AG04450 (cell line): ENCODE data around the gene CSNK1A1. TPM values are rescaled to one million over a fixed set of nuclear protein-coding genes. Genes with fewer than 3 reads are reported as not detected.
"Not testable (repeated sequence)": the region's sequence is repeated elsewhere in the genome, so short reads cannot be mapped to it uniquely, and the experiment has no call there.

Experiments
- CTCF ChIA-PET: fragments of 300-600, 350-600 bp; formaldehyde crosslinking; extraction: SDS; loops from one replicate; lab custom pipeline; 2022; ENCODE audit warnings: antibody characterized with exemption, inconsistent platforms; lab: Charles Lee
- POLR2A ChIA-PET: fragments of 350-600 bp; formaldehyde crosslinking; extraction: SDS; loops from one replicate; lab custom pipeline; 2021; ENCODE audit warnings: antibody characterized with exemption, inconsistent platforms; lab: Yijun Ruan, JAX
- DNase-seq: peaks from one replicate; pipeline ENCODE4 v3.0.0-alpha.2; 2011; ENCODE audit warnings: low read depth, low spot score
- H3K27ac ChIP-seq: one replicate; pipeline ENCODE4 v1.5.1; 2012; ENCODE audit warnings: low read depth, low read length, control low read depth
- H3K27me3 ChIP-seq: one replicate; pipeline ENCODE4 v1.6.0; 2012; ENCODE audit warnings: low read length; ENCODE audit not compliant: control insufficient read depth, insufficient read depth
- H3K4me3 ChIP-seq: 2 replicates; pipeline ENCODE4 v1.5.1; 2011; ENCODE audit warnings: mild to moderate bottlenecking, low read depth, low read length, control low read depth
- H3K9me3 ChIP-seq: 2 replicates; pipeline ENCODE4 v1.5.1; 2012; ENCODE audit warnings: low read length; ENCODE audit not compliant: control insufficient read depth, insufficient read depth
- CTCF ChIP-seq: IDR thresholded peaks from 2 replicates; pipeline ENCODE4 v1.5.1; 2011; ENCODE audit warnings: low read depth, low read length, control low read depth, inconsistent platforms
- polyA minus RNA-seq: library from RNA; depleted of rRNA, polyadenylated mRNA; stranded (reverse); fragments of >200 nt; gene quantifications from 2 replicates; pipeline ENCODE4 v1.2.3, GENCODE V29; 2011; rRNA and poly(A)+ RNA removed
- polyA plus RNA-seq: library from polyadenylated mRNA; depleted of rRNA; stranded (reverse); fragments of >200 nt; gene quantifications from 2 replicates; pipeline ENCODE4 v1.2.3, GENCODE V29; 2011; rRNA removed

The CSNK1A1 gene
- polyA plus RNA-seq = 260 and 329 TPM in 2 replicates
- 434 and 500 TPM in 2 replicates for polyA minus RNA-seq

- peak; percentile 97 for DNase-seq
- H3K27me3 ChIP-seq = no peaks in the 10 kb centered on the region
- ChIA-PET POLR2A (interaction anchor here (0.7 to 3.4 kb wide), 12 partner anchors 8 to 117 kb away, joined by 3 to 38 read pairs (median 4); no protein-coding TSS in a partner anchor), CTCF (interaction anchor here (0.6 to 3.3 kb wide), 27 partner anchors 10 to 234 kb away, joined by 3 to 35 read pairs (median 4); no protein-coding TSS in a partner anchor)
- no peaks in the 10 kb centered on the region; the same call in 1 of the 2 replicates for H3K9me3 ChIP-seq
- H3K4me3 ChIP-seq = peak within 1 kb of the TSS; percentile 96
- H3K27ac ChIP-seq = peak within 1 kb of the TSS; percentile 91
- TF ChIP-seq CTCF = peak; percentile 86
Observed at GRCh38 chr5:149551227-149552037, at the start of gene CSNK1A1. CSNK1A1 (minus strand) TSS chr5:149551439; CDS start chr5:149550964, 475 bp downstream.

- TF ChIP-seq CTCF = no peak
- ChIA-PET POLR2A (no interaction called here), CTCF (no interaction called here)
- peaks cover 2% of the 10 kb centered on the region for H3K27me3 ChIP-seq
- H3K27ac ChIP-seq = no peak overlapping the region
- no peak overlapping the region for H3K4me3 ChIP-seq
- H3K9me3 ChIP-seq = no peaks in the 10 kb centered on the region
- no peak for DNase-seq
Observed at GRCh38 chr5:149600932-149601331, 49.7 kb upstream of the CSNK1A1 start.

- Histone ChIP-seq H3K27ac (no peak overlapping the region), H3K27me3 (peaks cover 2% of the 10 kb centered on the region), H3K9me3 (no peaks in the 10 kb centered on the region), H3K4me3 (no peak overlapping the region)
- no peak for TF ChIP-seq CTCF
- CTCF ChIA-PET = no interaction called here
- POLR2A ChIA-PET = no interaction called here
- DNase-seq = no peak
Observed at GRCh38 chr5:149599375-149599774, 48.1 kb upstream of the CSNK1A1 start.

- no peaks in the 10 kb centered on the region for H3K9me3 ChIP-seq
- TF ChIP-seq CTCF = no peak
- H3K27me3 ChIP-seq = peaks cover 2% of the 10 kb centered on the region
- ChIA-PET POLR2A (no interaction called here), CTCF (no interaction called here)
- H3K27ac ChIP-seq = no peak overlapping the region
- no peak for DNase-seq
- H3K4me3 ChIP-seq = no peak overlapping the region
Observed at GRCh38 chr5:149598966-149599365, 47.7 kb upstream of the CSNK1A1 start.

- CTCF ChIA-PET, DNase-seq, H3K27me3 ChIP-seq, H3K9me3 ChIP-seq, H3K27ac ChIP-seq, H3K4me3 ChIP-seq, POLR2A ChIA-PET: not testable (repeated sequence)
Observed at GRCh38 chr5:149598234-149598633, 47.0 kb upstream of the CSNK1A1 start.
